ENCODE data around the gene HARBI1. TPM values are rescaled to one million over a fixed set of nuclear protein-coding genes. Genes with fewer than 3 reads are reported as not detected.

Gene HARBI1
- total and polyA plus RNA-seq, 2 donors (not counting 3 experiments of a cell fraction or from before 2014, with no cell fraction given): 2.7 to 4.7 TPM

- FAIRE-seq (no peak), DNase-seq (ENCODE audit: low read depth, low spot score) (no peak)
- intact Hi-C loops (cut with micrococcal nuclease): no loop called here
- dilution Hi-C loops (cut with MboI; ENCODE audit: extremely low pct_ligation_motif_present, low sequenced_read_pairs): no loop called here
- H3K9me3 ChIP-seq (replicated peaks; ENCODE audit: control insufficient read depth, insufficient read depth, low read length): no peaks in the 10 kb centered on the region
- H3K9me1 ChIP-seq (replicated peaks; ENCODE audit: control insufficient read depth, extremely low read depth, insufficient read depth, low read length): no peaks in the 10 kb centered on the region
- H3K36me3 ChIP-seq (ENCODE audit: control insufficient read depth in 2 of 2, extremely low read depth in 1 of 2, insufficient read depth in 2 of 2, low read length in 2 of 2): no peaks in the 10 kb centered on the region
- no peak overlapping the region for H3K4me2 ChIP-seq (ENCODE audit: insufficient read depth, low read length)
- no peaks in the 10 kb centered on the region for H3K4me1 ChIP-seq (ENCODE audit: control insufficient read depth, extremely low read depth, insufficient read depth, low read length)
- H3K27me3 ChIP-seq (ENCODE audit: control insufficient read depth in 2 of 2, insufficient read depth in 2 of 2, low read length in 2 of 2): no peaks in the 10 kb centered on the region
- ChIA-PET CTCF (no interaction called here), POLR2A (no interaction called here)
- no peak overlapping the region for H3K4me3 ChIP-seq (replicated peaks in 1 of 3; ENCODE audit: insufficient read depth in 1 of 3, low read depth in 1 of 3, low read length in 3 of 3)
- peaks cover 2% of the 10 kb centered on the region for H4K20me1 ChIP-seq (replicated peaks; ENCODE audit: control insufficient read depth, extremely low read depth, insufficient read depth, low read length)
- H3K79me2 ChIP-seq (ENCODE audit: control insufficient read depth, insufficient read depth, low read length): peaks cover 64% of the 10 kb centered on the region
- no peak overlapping the region for H2AFZ ChIP-seq (ENCODE audit: low read depth, low read length)
- no peak overlapping the region for H3K27ac ChIP-seq (ENCODE audit: insufficient read depth, low read depth, low read length)
- BruUV-seq (replicated peaks): no TSS peak
- no peak for TF ChIP-seq MAX (IDR thresholded peaks at IDR 0.05; ENCODE audit: insufficient read depth, insufficient read length)
- no peak for TF ChIP-seq POLR2AphosphoS5 (IDR thresholded peaks at IDR 0.05; ENCODE audit: insufficient read depth, low read depth, low read length)
- no peak for TF ChIP-seq JUN (IDR thresholded peaks at IDR 0.05; ENCODE audit: borderline replicate concordance, insufficient read depth, insufficient read length, low read depth)
- no peak for TF ChIP-seq MYC (IDR thresholded peaks at IDR 0.05; ENCODE audit: low read depth, low read length)
- no peak for TF ChIP-seq CTCF (IDR thresholded peaks at IDR 0.05; ENCODE audit: extremely low read depth in 1 of 2, insufficient read depth in 1 of 2, low read depth in 1 of 2, low read length in 2 of 2)
- TF ChIP-seq GATA2 (IDR thresholded peaks at IDR 0.05; ENCODE audit: insufficient read depth, insufficient read length, low read depth, low read length): no peak
- TF ChIP-seq FOS (IDR thresholded peaks at IDR 0.05; ENCODE audit: borderline replicate concordance, insufficient read depth, low read length): no peak
- TF ChIP-seq EZH2 (IDR thresholded peaks at IDR 0.05; ENCODE audit: borderline replicate concordance, low read depth, low read length, severe bottlenecking): no peak
- no peak for TF ChIP-seq POLR2A (IDR thresholded peaks at IDR 0.05; ENCODE audit: low read depth, low read length)
- no peak overlapping the region for H3K9ac ChIP-seq (replicated peaks; ENCODE audit: extremely low read depth, insufficient read depth, low read length)
Observed at GRCh38 chr11:46577058-46577457, 40.0 kb downstream of the HARBI1 start.
